NCI-H526 treated with DMSO at 0.1 percent for 48 hours (cell line): ENCODE results near the gene KLRD1.
"Not testable (repeated sequence)": the region's sequence is repeated elsewhere in the genome, so short reads cannot be mapped to it uniquely, and the experiment has no call there.

Experiments
- DNase-seq: peaks from one replicate; lab custom pipeline; 2025; lab: John Stamatoyannopoulos, UW

Gene KLRD1

DNA sequence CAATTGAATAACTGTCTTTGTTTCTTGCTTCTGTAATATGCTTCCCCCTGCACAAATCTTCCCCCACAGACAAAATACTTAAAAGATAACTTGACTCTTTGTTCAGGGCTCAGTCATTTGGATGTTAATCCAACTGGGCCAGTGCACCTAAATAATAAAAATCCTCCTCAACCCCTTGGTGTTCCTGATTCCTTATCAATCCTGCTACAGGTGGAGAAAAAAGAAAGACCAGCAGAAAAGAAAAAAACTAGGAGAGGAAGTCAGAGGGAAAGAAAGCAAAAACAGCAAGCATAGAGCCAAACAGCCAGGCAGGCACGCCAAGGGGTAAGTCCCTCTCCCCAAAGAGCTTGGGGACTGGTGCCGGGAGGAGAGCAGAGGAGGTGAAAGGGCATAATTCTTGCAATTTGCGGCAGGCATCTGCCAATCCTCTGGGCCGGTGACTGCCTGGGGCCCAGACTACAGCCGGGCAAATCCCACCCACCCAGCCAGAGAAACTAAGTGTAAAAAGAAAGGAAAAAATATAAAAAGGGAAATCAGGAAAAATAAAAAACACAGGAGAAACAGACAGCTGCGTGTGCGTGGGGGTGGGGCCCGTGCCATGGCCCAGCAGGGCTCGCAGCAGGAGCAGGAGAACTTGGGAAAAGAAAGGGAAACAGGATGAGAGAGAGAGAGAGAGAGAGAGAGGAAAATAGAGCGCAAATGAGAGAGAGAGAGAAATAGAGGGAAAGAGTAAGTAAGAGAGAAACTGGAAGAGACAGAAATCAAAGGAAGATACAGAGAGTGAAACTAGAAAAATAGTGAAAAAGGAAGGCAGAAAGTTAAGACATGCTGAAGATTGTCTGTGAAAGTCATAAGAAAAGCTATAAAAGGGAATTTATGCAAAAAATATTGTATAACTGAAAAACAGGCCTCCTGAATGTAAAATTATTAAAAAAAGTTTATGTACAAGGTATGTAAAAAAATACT lies 60.8 kb downstream of the KLRD1 start:
- DNase-seq: no peak

DNA sequence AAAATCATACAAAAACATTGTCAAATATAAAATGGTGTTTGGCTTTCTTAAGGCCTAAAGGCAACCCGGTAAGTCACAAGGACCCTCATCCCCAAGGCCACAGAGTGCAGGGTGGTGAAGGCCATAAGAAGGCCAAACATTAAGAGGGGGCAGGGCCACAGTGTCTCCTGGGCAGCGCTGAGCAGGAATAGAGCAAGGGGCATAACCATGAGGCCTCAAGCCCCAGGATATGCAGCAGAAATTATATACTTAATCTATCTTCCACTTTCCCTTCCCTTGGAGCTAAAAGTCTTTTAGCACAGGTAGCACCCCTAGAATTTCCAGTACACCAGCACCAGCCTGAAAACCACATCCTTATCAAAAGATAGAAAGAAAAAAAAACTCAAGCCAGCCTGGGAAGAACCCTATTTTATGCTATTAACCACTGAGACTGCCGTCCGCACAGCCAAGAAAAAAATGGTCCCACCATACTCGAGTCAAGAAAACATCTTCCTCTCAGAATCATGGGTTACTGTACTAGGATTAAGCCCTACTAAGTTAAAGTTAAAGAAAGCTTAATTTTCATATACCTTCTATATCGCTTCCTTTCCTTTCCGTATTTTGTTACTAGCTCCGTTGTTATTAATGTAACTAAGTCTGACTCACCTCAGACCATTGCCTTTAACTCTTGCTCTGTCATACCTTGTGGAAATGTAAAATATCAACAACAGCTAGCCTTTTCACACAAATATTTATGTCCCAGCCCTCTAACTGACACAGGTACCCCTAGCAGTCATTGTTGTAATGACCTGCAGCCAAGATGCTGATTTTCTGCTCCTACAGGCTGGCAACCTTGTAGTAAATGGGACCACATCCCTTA lies 62.1 kb downstream of the KLRD1 start:
- no peak for DNase-seq

DNA sequence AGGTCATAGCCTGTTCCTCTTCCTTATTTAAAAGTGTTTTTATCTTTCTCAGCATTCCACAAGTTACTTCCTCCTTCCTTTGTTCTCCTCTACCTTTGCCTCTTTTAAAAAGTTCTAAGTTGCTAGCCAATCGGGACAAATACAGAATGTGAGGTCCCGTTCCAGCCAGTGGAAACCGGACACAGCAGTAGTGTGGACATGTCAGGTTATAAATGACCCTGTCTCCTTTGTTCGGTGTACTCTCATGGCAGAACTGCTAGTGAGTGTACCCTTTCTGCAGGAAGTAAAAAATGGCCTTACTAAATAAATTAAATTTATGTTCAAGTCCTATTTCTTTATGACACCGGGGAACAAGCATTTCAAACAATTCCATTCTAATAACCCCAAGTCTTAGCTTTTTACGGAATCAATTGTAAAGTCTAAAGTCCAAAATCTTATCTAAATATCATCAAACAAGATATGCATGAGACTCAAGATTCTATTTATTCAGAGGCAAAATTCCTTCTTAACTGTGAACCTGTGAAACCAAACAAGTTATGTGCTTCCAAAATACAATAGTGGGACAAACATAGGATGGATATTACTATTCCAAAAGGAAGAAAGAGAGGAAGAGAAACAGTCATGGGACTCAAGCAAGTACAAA lies 64.3 kb downstream of the KLRD1 start:
- DNase-seq: not testable (repeated sequence)

DNA sequence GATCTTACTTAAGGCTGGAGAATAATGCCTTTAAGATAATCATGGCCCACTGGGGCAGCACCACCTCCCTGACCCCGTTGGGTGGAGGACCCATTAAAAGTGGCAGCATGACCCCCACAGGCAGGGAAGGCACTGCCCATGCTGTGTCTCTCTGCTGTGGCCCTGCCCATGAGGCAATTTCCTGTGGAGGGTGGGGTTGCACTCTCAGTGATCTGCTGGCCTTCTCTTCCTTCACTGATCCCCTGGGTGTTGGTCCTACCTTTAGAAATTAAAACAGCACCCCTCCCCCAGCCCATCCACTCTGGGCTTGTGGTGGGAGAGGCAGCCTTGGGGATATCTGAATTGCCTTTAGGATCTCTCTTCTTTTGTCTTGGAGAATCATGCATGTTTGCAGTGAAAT lies 64.9 kb downstream of the KLRD1 start:
- no peak for DNase-seq

DNA sequence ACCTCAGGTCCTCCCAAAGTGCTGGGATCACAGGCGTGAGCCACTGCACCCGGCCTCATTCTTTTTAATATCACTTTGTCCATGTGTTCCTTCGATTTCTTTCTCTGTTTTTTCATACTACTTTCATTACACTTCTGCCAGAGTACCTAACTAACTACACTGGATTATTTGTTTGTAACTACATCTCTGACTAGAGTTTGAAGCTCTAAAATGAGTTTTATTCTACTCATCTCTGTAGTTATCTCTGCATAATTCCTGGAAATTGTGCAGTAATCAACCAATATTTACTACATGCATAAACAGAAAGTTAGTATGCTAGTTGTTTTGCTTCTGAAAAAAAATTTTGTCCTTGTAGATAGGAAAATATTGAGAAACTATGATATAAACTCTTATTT lies 67.0 kb downstream of the KLRD1 start:
- DNase-seq: no peak

DNA sequence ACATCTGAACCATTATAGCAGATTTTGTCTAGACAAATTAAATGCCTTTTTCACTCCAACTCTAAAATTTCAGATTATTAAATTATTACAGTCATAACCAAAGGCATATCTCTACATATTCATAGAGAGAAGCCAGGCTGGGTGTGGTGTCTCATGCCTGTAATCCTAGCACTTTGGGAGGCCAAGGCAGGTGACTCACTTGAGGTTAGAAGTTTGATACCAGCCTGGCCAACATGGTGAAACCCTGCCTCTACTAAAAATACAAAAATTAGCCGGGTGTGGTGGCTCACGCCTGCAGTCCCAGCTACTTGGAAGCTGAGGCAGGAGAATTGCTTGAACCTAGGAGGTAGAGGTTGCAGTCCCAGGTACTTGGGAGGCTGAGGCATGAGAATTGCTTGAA lies 71.1 kb downstream of the KLRD1 start:
- DNase-seq: not testable (repeated sequence)
